Uterus (tissue), 4 donors: ENCODE results near the gene KCNT2. TPM values are rescaled to one million over a fixed set of nuclear protein-coding genes. Genes with fewer than 3 reads are reported as not detected.

Source experiments
- DNase-seq, 2 donors: peaks; one replicate each; pipeline ENCODE4 v3.0.0-alpha.2; 2019 to 2020
- H3K27ac ChIP-seq, 2 donors: fragments of 200-600 bp; sonication (generic); 1 replicate in 1 of 2; 2 replicates in 1 of 2; pipeline ENCODE4 v1.5.1; 2016 to 2018
- H3K27me3 ChIP-seq, 2 donors: fragments of 200-600 bp; sonication (generic); one replicate each; pipeline ENCODE4 v1.5.1; 2018 to 2019; ENCODE audit warnings: control low read depth in 1 of 2
- H3K36me3 ChIP-seq, 2 donors: fragments of 200-600 bp; sonication (generic); one replicate each; pipeline ENCODE4 v1.5.1; 2019; ENCODE audit warnings: control low read depth in 1 of 2
- H3K4me1 ChIP-seq, 2 donors: fragments of 200-600 bp; sonication (generic); one replicate each; pipeline ENCODE4 v1.5.1; 2018 to 2019; ENCODE audit warnings: control low read depth in 1 of 2
- H3K4me3 ChIP-seq, 2 donors: fragments of 200-600 bp; sonication (generic); 1 replicate in 1 of 2; 2 replicates in 1 of 2; pipeline ENCODE4 v1.5.1; 2018 to 2019; ENCODE audit warnings: mild to moderate bottlenecking in 1 of 2
- H3K9me3 ChIP-seq, 2 donors: fragments of 200-600 bp; sonication (generic); one replicate each; pipeline ENCODE4 v1.5.1; 2019; ENCODE audit warnings: control low read depth in 1 of 2
- POLR2A ChIP-seq, 2 donors: fragments of 450-650 bp; IDR thresholded peaks; one replicate each; pipeline ENCODE4 v1.6.1; 2016; ENCODE audit warnings: antibody characterized with exemption in 2 of 2, mild to moderate bottlenecking in 1 of 2, moderate library complexity in 1 of 2
- intact Hi-C: fragments of 100-400 bp; cut with DNase I; formaldehyde crosslinking; loops from one replicate; pipeline ENCODE4 v1.15.1; 2023; ENCODE audit warnings: low total_unique reads
- total RNA-seq, 4 donors: library from RNA; depleted of rRNA in 3 of 4; stranded (reverse); fragments of >200 nt in 3 of 4; gene quantifications; one replicate each; pipeline versions ENCODE4 v1.1.0 to v1.2.4, GENCODE V29; 2014 to 2023
- TF ChIP-seq, protein P1 (sequence below), 4 experiments: fragments of 200-600 bp in 2 of 4; fragments of 450-650 bp in 2 of 4; sonication (generic) in 2 of 4; IDR thresholded peaks; one replicate each; pipeline ENCODE4 v1.5.1; 2016 to 2019; ENCODE audit warnings: antibody characterized with exemption in 4 of 4, mild to moderate bottlenecking in 2 of 4, moderate library complexity in 1 of 4
- donor health status: DM: yes; HTN: yes; CAD: no.

Gene KCNT2
- total RNA-seq, 4 donors from 2014 or later = 2.3 to 20.5 (median 3.8) TPM

DNA sequence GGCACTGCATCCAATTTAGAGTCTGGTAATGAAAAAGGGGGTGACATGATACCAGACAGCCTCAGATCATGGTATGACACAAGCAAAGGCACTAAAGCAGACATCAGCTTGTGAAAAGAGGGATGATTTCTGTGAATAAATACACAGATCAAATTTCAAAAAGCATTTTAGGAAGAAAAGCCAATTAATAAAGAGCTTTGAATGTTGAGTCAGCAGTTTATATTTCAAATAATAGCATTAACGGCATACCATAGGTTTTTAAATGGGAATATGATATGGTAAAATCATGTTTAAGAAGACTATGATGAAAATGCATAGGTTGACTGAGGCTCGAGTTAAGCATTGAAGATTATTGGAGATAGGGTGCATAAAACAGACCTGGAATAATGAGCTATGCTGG, 13.5 kb downstream of the KCNT2 start:
- DNase-seq = no peak
- Histone ChIP-seq H3K36me3 (no peaks in the 10 kb centered on the region), H3K4me1 (no peaks in the 10 kb centered on the region), H3K27ac (no peak overlapping the region), H3K9me3 (no peaks in the 10 kb centered on the region), H3K4me3 (no peak overlapping the region), H3K27me3 (no peaks in the 10 kb centered on the region)
- TF ChIP-seq, protein P1, sequence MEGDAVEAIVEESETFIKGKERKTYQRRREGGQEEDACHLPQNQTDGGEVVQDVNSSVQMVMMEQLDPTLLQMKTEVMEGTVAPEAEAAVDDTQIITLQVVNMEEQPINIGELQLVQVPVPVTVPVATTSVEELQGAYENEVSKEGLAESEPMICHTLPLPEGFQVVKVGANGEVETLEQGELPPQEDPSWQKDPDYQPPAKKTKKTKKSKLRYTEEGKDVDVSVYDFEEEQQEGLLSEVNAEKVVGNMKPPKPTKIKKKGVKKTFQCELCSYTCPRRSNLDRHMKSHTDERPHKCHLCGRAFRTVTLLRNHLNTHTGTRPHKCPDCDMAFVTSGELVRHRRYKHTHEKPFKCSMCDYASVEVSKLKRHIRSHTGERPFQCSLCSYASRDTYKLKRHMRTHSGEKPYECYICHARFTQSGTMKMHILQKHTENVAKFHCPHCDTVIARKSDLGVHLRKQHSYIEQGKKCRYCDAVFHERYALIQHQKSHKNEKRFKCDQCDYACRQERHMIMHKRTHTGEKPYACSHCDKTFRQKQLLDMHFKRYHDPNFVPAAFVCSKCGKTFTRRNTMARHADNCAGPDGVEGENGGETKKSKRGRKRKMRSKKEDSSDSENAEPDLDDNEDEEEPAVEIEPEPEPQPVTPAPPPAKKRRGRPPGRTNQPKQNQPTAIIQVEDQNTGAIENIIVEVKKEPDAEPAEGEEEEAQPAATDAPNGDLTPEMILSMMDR (IDR thresholded peaks at IDR 0.05) = no peak
- no peak for TF ChIP-seq POLR2A (IDR thresholded peaks at IDR 0.05)
- intact Hi-C loops = no loop called here

DNA sequence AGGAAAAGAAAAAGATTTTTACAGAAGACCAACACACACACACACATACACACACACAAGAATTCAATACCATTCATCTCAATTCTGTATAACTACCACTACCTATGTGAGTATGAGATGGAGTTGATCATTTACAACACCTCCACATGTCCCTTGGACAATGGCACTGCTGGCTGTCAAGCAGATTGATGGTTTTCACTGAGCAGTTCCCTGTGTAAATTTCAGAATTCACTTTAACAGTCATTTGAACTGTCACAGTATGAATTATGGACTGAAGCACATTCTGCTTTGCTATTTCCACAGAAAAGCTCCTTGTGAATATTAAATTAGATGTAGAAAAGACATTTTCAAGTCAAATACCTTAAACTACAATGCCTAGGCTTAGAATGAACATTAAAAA, 14.3 kb downstream of the KCNT2 start:
- Histone ChIP-seq H3K36me3 (no peaks in the 10 kb centered on the region), H3K4me1 (no peaks in the 10 kb centered on the region), H3K4me3 (no peak overlapping the region), H3K27ac (no peak overlapping the region), H3K9me3 (no peaks in the 10 kb centered on the region), H3K27me3 (no peaks in the 10 kb centered on the region)
- TF ChIP-seq, protein P1 (IDR thresholded peaks at IDR 0.05) = no peak
- TF ChIP-seq POLR2A (IDR thresholded peaks at IDR 0.05) = no peak
- intact Hi-C loops = no loop called here
- DNase-seq = no peak

DNA sequence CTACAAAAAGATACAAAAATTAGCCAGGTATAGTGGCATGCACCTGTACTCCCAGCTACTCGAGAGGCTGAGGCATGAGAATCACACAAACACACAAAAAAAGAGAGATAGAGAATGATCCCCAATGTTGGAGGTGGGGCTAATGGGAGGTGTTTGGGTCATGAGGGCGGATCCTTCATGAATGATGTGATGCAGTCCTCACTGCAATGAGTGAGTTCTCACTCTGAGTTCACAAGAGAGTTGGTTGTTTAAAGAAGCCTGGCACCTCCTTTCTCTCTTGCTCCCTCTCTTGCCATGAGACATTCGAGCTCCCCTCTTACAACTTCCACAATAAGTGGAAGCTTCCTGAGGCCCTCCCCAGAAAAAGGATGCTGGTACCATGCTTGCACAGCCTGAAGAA, 17.3 kb downstream of the KCNT2 start:
- no peak for DNase-seq
- no peak for TF ChIP-seq POLR2A (IDR thresholded peaks at IDR 0.05)
- TF ChIP-seq, protein P1 (IDR thresholded peaks at IDR 0.05) = no peak
- intact Hi-C loops = no loop called here
- Histone ChIP-seq H3K36me3 (no peaks in the 10 kb centered on the region), H3K9me3 (no peaks in the 10 kb centered on the region), H3K27ac (no peak overlapping the region), H3K4me3 (no peak overlapping the region), H3K4me1 (no peaks in the 10 kb centered on the region), H3K27me3 (no peaks in the 10 kb centered on the region)

DNA sequence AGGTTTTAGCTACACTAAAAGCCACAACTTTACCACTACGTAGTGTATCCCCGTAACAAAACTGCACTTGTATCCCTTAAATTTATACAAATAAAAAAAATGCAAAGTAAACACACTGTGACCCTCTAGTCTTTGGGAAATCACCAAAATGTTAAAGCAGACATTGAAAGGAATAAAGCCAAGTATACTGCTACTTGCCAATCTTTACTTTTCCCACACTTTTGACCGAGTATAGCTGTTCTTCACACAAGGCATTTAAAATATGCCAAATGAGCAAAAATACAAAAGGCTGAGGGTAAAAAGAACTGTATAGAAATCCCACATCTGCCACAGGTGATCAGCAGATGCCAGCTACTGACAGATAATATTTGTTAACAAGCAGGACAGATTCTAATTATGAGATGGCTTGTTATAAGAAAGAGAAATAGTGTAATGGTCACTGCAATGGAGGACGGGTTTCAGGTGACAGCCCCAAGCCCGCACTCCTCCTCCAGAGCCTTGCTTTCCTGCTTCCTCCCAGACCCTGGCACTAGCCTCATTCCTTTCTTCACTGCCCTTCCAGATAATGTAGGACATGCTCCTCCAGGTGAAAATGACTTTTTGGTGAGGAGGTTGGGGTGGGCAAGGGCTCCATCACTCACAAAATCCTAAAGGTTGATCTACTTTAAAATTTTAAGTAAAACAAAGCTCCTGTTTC, 18.1 kb downstream of the KCNT2 start:
- Histone ChIP-seq H3K36me3 (no peaks in the 10 kb centered on the region), H3K27ac (no peak overlapping the region), H3K4me3 (no peak overlapping the region), H3K27me3 (no peaks in the 10 kb centered on the region), H3K4me1 (no peaks in the 10 kb centered on the region), H3K9me3 (no peaks in the 10 kb centered on the region)
- TF ChIP-seq, protein P1 (IDR thresholded peaks at IDR 0.05) = no peak
- no peak for TF ChIP-seq POLR2A (IDR thresholded peaks at IDR 0.05)
- no peak for DNase-seq
- intact Hi-C loops = no loop called here

DNA sequence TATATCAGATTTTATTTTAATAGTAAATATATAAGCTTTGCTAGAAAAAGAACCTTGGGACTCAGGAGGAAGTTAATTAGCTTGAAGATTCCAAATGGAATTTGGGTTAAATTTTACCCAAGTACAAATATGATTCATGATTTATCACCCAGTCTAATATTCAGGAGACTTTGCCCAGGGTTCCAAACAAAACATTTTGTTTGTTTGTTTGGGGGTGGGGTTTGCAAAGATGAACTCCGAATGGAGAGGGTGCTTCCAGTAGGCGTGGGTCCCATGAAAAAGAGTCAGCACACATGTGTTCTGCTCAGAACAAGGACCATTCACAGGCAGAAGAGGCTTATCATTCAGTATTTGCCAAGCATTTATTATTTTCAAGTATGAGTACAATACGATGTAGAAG, 23.5 kb downstream of the KCNT2 start:
- Histone ChIP-seq H3K9me3 (no peaks in the 10 kb centered on the region), H3K4me3 (no peak overlapping the region), H3K4me1 (no peaks in the 10 kb centered on the region), H3K36me3 (no peaks in the 10 kb centered on the region), H3K27me3 (no peaks in the 10 kb centered on the region), H3K27ac (no peak overlapping the region)
- TF ChIP-seq, protein P1 (IDR thresholded peaks at IDR 0.05) = no peak
- TF ChIP-seq POLR2A (IDR thresholded peaks at IDR 0.05) = no peak
- intact Hi-C loops = no loop called here
- DNase-seq = no peak
